Measurements from ENCODE around the gene PLIN3.

GRCh38 chr19:4817467-4818277 is 49.8 kb downstream of the PLIN3 start:
- TF ChIP-seq ZNF274 (IDR thresholded peaks at IDR 0.05; ENCODE audit: low read depth, low read length) = no peak
- no peak for TF ChIP-seq YY1 (IDR thresholded peaks at IDR 0.05; ENCODE audit: insufficient read depth, insufficient read length)
- TF ChIP-seq SUZ12 (IDR thresholded peaks at IDR 0.05; ENCODE audit: extremely low read depth, insufficient read depth, insufficient read length) = no peak

Data from NT2/D1 (cell line).